Tibial artery (tissue), 4 donors: ENCODE results near the gene ZNF580.

Experiments
- DNase-seq, 2 donors: peaks; one replicate each; pipeline ENCODE4 v3.0.0-alpha.2; 2019
- H3K27ac ChIP-seq, 2 donors: fragments of 200-600 bp; sonication (generic) in 1 of 2; 1 replicate in 1 of 2; 2 replicates in 1 of 2; pipeline ENCODE4 v1.5.1; 2018 to 2019; ENCODE audit warnings: mild to moderate bottlenecking in 1 of 2
- H3K27me3 ChIP-seq, 2 donors: fragments of 200-600 bp; sonication (generic) in 1 of 2; one replicate each; pipeline versions ENCODE4 v1.5.1 to v1.6.0; 2016 to 2019
- H3K36me3 ChIP-seq, 3 donors: fragments of 200-600 bp; sonication (generic) in 2 of 3; one replicate each; pipeline ENCODE4 v1.5.1; 2016 to 2019; ENCODE audit warnings: mild to moderate bottlenecking in 2 of 3
- H3K4me1 ChIP-seq, 4 donors: fragments of 200-600 bp; sonication (generic) in 2 of 4; 1 replicate in 3 of 4; 2 replicates in 1 of 4; pipeline ENCODE4 v1.5.1; 2016 to 2019
- H3K4me3 ChIP-seq, 2 donors: fragments of 200-600 bp; sonication (generic) in 1 of 2; 1 replicate in 1 of 2; 2 replicates in 1 of 2; pipeline ENCODE4 v1.5.1; 2018 to 2019; ENCODE audit warnings: mild to moderate bottlenecking in 2 of 2
- H3K9me3 ChIP-seq, 3 donors: fragments of 200-600 bp; sonication (generic) in 1 of 3; one replicate each; pipeline ENCODE4 v1.5.1; 2016 to 2019
- CTCF ChIP-seq, 2 experiments: fragments of 200-600 bp in 1 of 2; fragments of 450-650 bp in 1 of 2; IDR thresholded peaks; one replicate each; pipeline ENCODE4 v1.5.1; 2017 to 2019; ENCODE audit warnings: antibody characterized with exemption in 2 of 2, mild to moderate bottlenecking in 1 of 2, moderate library complexity in 1 of 2
- intact Hi-C: fragments of 100-400 bp; cut with DNase I; formaldehyde crosslinking; loops from one replicate; pipeline ENCODE4 v1.15.0; 2023; ENCODE audit warnings: low total_unique reads

ZNF580 gene

GRCh38 chr19:55646889-55647731, 6.3 kb downstream of the ZNF580 start:
- intact Hi-C loops: no loop called here
- DNase-seq: no peak
- Histone ChIP-seq H3K4me3 (peak overlapping the region; percentile 71 to 79), H3K4me1 (peaks cover 0 to 60% (median 40%) of the 10 kb centered on the region in 4 donors), H3K9me3 (no peaks in the 10 kb centered on the region), H3K27me3 (no peaks in the 10 kb centered on the region), H3K36me3 (peaks cover 0 to 19% (median 10%) of the 10 kb centered on the region in 3 donors), H3K27ac (peak overlapping the region; percentile 78 to 80)
- TF ChIP-seq CTCF (IDR thresholded peaks at IDR 0.05): no peak

GRCh38 chr19:55647732-55648584, 7.2 kb downstream of the ZNF580 start, which contains the start of gene CCDC106:
Gene CCDC106, plus strand, starts transcription at chr19:55648212. Its CDS starts 835 bp downstream, at chr19:55649047.
- Histone ChIP-seq H3K4me1 (peaks cover 0 to 54% (median 35%) of the 10 kb centered on the region in 4 donors), H3K27ac (peak within 1 kb of the TSS; percentile 78 to 80), H3K27me3 (no peaks in the 10 kb centered on the region), H3K4me3 (peak within 1 kb of the TSS; percentile 71 to 79), H3K36me3 (peaks cover 0 to 27% (median 10%) of the 10 kb centered on the region in 3 donors), H3K9me3 (no peaks in the 10 kb centered on the region)
- peak in 1 of 2 donors; percentile 60 for DNase-seq
- intact Hi-C loops: no loop called here
- no peak for TF ChIP-seq CTCF (IDR thresholded peaks at IDR 0.05)

GRCh38 chr19:55648585-55649267, 7.9 kb downstream of the ZNF580 start:
- peaks cover 0 to 27% (median 10%) of the 10 kb centered on the region in 3 donors for H3K36me3 ChIP-seq
- intact Hi-C loops: no loop called here
- H3K4me3 ChIP-seq: peak overlapping the region; percentile 71 to 79
- TF ChIP-seq CTCF (IDR thresholded peaks at IDR 0.05): no peak
- no peaks in the 10 kb centered on the region for H3K27me3 ChIP-seq
- H3K4me1 ChIP-seq: peaks cover 0 to 52% (median 36%) of the 10 kb centered on the region in 4 donors
- H3K27ac ChIP-seq: peak overlapping the region; percentile 78 to 80
- DNase-seq: no peak
- H3K9me3 ChIP-seq: no peaks in the 10 kb centered on the region

GRCh38 chr19:55649268-55650125, 8.7 kb downstream of the ZNF580 start:
- peaks cover 0 to 26% (median 10%) of the 10 kb centered on the region in 3 donors for H3K36me3 ChIP-seq
- peaks cover 0 to 44% (median 33%) of the 10 kb centered on the region in 4 donors for H3K4me1 ChIP-seq
- peak overlapping the region in 1 of 2 donors; percentile 79 for H3K4me3 ChIP-seq
- H3K27ac ChIP-seq: peak overlapping the region; percentile 78 to 80
- H3K27me3 ChIP-seq: no peaks in the 10 kb centered on the region
- H3K9me3 ChIP-seq: no peaks in the 10 kb centered on the region
- intact Hi-C loops: no loop called here
- no peak for DNase-seq
- no peak for TF ChIP-seq CTCF (IDR thresholded peaks at IDR 0.05)
